Panc1 (cell line): Measurements from ENCODE around the gene SERPINA10.

Experiments used
- CTCF ChIP-seq: fragments of 450-650 bp; IDR thresholded peaks from 2 replicates; pipeline ENCODE4 v1.5.1; 2017; ENCODE audit warnings: mild to moderate bottlenecking
- POLR2AphosphoS5 ChIP-seq: IDR thresholded peaks from 2 replicates; pipeline ENCODE4 v1.6.1; 2012; ENCODE audit warnings: mild to moderate bottlenecking, low read depth, low read length, moderate library complexity
- REST ChIP-seq, 2 experiments: IDR thresholded peaks; 2 replicates each; pipeline ENCODE4 v1.6.1; 2011 to 2012; ENCODE audit warnings: low read depth in 2 of 2, control low read depth in 1 of 2, low read length in 1 of 2, mild to moderate bottlenecking in 1 of 2, moderate library complexity in 1 of 2; ENCODE audit not compliant: insufficient read depth in 1 of 2
- SIN3A ChIP-seq: IDR thresholded peaks from 2 replicates; pipeline ENCODE4 v1.6.1; 2012; ENCODE audit warnings: low read depth, mild to moderate bottlenecking, low read length, moderate library complexity, borderline replicate concordance; ENCODE audit not compliant: insufficient read depth
- TCF7L2 ChIP-seq: IDR thresholded peaks from 2 replicates; pipeline ENCODE4 v1.6.1; 2011; ENCODE audit warnings: mild to moderate bottlenecking, low read depth, low read length, inconsistent platforms

DNA sequence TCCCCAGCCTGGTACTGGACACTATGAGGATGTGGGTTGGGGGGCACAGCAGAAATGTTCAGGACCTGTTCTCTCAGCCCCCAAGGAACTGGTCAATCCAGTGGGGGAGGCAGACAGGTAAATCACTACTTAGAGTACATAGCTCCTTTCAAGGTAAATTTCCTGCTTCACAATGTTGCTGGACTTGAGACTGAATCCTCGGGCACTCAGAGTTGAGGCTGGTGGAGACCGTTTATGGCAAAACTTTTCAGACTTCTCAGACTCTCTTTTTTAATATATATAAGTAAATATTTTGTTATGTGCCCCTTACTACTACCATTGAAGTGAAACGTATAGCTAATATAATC lies 483 bp upstream of the SERPINA10 start:
- no peak for TF ChIP-seq CTCF
- TF ChIP-seq POLR2AphosphoS5: no peak
- TF ChIP-seq REST (IDR thresholded peaks at IDR 0.05; ENCODE audit: insufficient read depth in 1 of 2, low read depth in 2 of 2, low read length in 1 of 2): no peak
- no peak for TF ChIP-seq TCF7L2
- TF ChIP-seq SIN3A: no peak
